ENCODE data around the gene ZNF784. TPM values are rescaled to one million over a fixed set of nuclear protein-coding genes. Genes with fewer than 3 reads are reported as not detected.
A peak's percentile ranks its signal among the peaks of the same experiment; 100 is the strongest.

ZNF784 gene
- total and polyA plus RNA-seq, 10 of the 15 experiments (the other 5 are each of a cell fraction or from before 2014, with no cell fraction given) = 0.10 to 5.2 (median 1.8) TPM

- Histone ChIP-seq H3K9ac (ENCODE audit: control insufficient read depth, insufficient read depth, low read length) (peak overlapping the region; percentile 91), H3K4me2 (ENCODE audit: control insufficient read depth, insufficient read depth) (peak overlapping the region; percentile 95), H3K9me3 (replicated peaks; ENCODE audit: control insufficient read depth, insufficient read depth, low read length) (no peaks in the 10 kb centered on the region), H3K27me3 (replicated peaks in 1 of 2; ENCODE audit: control insufficient read depth in 2 of 2, insufficient read depth in 2 of 2, low read length in 1 of 2) (no peaks in the 10 kb centered on the region), H3K27ac (ENCODE audit: control insufficient read depth, insufficient read depth) (peak overlapping the region; percentile 90), H2AFZ (ENCODE audit: control insufficient read depth, low read depth, low read length) (no peak overlapping the region; the same call in 1 of the 2 replicates), H3K4me1 (ENCODE audit: control insufficient read depth, insufficient read depth, low read length) (peaks cover 22% of the 10 kb centered on the region), H4K20me1 (ENCODE audit: control insufficient read depth, insufficient read depth) (no peaks in the 10 kb centered on the region), H3K4me3 (peak overlapping the region; percentile 99), H3K79me2 (ENCODE audit: control insufficient read depth, insufficient read depth, low read length) (peaks cover 37% of the 10 kb centered on the region), H3K36me3 (ENCODE audit: control insufficient read depth in 2 of 2, insufficient read depth in 2 of 2, low read length in 1 of 2) (peaks cover 1 to 2% of the 10 kb centered on the region in 2 experiments; a peak in 2 of 4 replicates)
- DNase-seq (ENCODE audit: low read depth, low spot score) = no peak
- POLR2A ChIA-PET = interaction anchor here (0.6 to 3.1 kb wide), 7 partner anchors 7 to 49 kb away, joined by 3 to 28 read pairs (median 3); partner anchors contain the start of genes ZNF524 and ZNF784
- CTCF ChIA-PET = interaction anchor here (0.6 to 4.8 kb wide), 10 partner anchors 12 to 265 kb away, joined by 3 to 52 read pairs (median 6); partner anchors contain the start of gene ZNF865
- intact Hi-C loops (cut with micrococcal nuclease; ENCODE audit: unreplicated experiment) = no loop called here
- in situ Hi-C loops (cut with MboI) = loop anchor here (5.0 to 25.0 kb wide), 3 partner anchors 663 to 1512 kb away; partner anchors contain the start of genes CNOT3, LENG9 and ZSCAN5A
- BruUV-seq (replicated peaks) = no TSS peak
- TF ChIP-seq, protein P1, sequence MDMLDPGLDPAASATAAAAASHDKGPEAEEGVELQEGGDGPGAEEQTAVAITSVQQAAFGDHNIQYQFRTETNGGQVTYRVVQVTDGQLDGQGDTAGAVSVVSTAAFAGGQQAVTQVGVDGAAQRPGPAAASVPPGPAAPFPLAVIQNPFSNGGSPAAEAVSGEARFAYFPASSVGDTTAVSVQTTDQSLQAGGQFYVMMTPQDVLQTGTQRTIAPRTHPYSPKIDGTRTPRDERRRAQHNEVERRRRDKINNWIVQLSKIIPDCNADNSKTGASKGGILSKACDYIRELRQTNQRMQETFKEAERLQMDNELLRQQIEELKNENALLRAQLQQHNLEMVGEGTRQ (IDR thresholded peaks at IDR 0.05; ENCODE audit: borderline replicate concordance, low read depth, low read length) = no peak
- TF ChIP-seq SPI1 (IDR thresholded peaks at IDR 0.05; ENCODE audit: borderline replicate concordance, insufficient read depth, low read depth, low read length) (0 out of 2 replicates have a peak, but pooled peaks have one; percentile 1), POLR2A (IDR thresholded peaks at IDR 0.05; ENCODE audit: low read depth, low read length) (0 out of 2 replicates have a peak, but pooled peaks have one; percentile 24)
- RAD21 ChIA-PET (ENCODE audit: unreplicated experiment) = interaction anchor here (1.0 to 4.4 kb wide), 2 partner anchors 12 to 17 kb away, joined by 3 to 36 read pairs; no protein-coding TSS in a partner anchor
- no peak for FAIRE-seq
- SMC1A ChIA-PET (ENCODE audit: uncharacterized antibody, unreplicated experiment) = interaction anchor here (1.1 kb wide), 1 partner anchor 10 kb away, joined by 3 read pairs; no protein-coding TSS in a partner anchor
- 55% methylated on average over 16 of the region's 17 CpGs for WGBS (ENCODE audit: insufficient coverage, insufficient replicate concordance, low lambda C conversion rate, missing lambda C conversion rate)
- ATAC-seq = no peak
These were observed 25.1 kb upstream of the ZNF784 start for GRCh38 chr19:55649268-55650125.
